HG03097 (cell line): ENCODE results near the gene GLS.
A peak's percentile ranks its signal among the peaks of the same experiment; 100 is the strongest.
"Not testable (repeated sequence)": the region's sequence is repeated elsewhere in the genome, so short reads cannot be mapped to it uniquely, and the experiment has no call there.

Source experiments
- ATAC-seq: cut with Tn5 transposase; IDR thresholded peaks from one replicate; pipeline ENCODE4 v1.9.1; 2021; ENCODE audit not compliant: unreplicated experiment, low FRiP score

Gene GLS

DNA sequence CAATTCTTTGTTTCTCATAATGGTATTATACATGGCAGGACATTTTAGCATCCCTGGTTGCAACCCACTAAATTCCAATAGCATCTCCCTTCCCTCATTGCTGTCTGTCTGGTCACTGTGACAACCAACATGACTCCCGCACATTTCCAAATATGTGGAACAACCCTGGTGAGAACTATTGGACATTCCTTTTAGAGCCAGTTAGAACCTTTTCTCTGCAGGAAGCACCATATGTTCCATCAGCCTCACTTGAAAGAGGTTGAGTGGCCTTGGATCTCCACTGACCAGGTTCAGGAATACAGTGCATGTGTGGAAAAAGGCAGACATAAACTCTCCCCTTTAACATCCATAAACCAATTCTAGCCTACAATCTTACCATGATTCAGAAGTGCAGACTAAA is 25.9 kb upstream of the GLS start:
- no peak for ATAC-seq

DNA sequence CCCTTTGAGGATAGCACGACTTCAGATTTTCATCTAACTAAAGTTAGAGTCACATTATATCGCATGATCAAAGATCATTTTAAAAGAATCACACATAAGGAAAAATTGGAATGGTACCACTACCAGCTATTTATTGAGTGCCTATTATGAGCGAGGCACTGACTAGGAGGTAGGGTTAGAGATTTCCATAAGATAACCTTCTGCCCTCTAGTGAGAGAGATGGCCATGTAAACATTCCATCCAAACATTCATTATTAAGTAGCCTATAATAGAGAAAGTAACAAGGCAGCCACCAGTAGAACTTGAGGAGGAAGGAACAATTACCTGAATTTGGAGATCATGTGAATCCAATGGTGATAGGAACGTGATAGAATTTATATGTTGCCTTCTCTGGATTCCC is 25.4 kb upstream of the GLS start:
- ATAC-seq, result no peak

DNA sequence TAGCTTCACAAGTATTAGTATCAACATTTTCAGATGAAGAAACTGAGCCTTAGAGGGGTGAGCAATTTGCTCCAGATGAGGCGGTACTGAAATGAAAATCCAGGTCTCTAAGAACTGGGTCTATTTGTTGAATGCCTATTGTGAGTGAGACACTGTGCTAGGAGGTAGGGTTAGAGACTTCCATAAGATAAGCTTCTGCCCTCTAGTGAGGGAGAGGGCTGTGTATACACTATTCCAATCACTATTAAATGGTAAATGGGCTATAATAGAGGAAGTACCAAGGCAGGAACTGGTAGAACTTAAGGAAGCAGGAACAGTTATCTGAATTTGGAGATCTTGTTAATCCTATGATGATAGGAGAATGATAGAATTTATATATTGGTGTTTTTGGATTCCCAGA is 23.6 kb upstream of the GLS start:
- ATAC-seq, result no peak

DNA sequence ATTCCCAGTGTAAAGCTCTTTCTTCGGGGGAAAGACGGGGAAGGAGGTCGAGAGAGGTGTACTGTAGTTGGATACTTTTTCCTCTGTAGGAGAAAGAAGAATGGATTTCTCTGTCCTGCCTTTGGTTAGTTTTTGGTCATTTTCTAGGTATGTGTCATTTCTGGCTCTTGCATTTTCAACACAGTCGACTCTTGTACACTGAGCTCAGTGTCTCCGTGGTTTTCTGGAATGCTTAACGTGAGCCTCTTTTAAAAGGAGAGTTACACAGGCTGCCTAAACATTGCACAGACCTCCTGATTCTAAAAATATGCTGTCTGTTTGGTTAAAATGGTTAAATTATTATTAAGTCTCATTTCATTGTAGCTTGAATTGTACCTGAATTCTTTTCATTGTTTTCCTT is 21.8 kb upstream of the GLS start:
- ATAC-seq, result no peak

DNA sequence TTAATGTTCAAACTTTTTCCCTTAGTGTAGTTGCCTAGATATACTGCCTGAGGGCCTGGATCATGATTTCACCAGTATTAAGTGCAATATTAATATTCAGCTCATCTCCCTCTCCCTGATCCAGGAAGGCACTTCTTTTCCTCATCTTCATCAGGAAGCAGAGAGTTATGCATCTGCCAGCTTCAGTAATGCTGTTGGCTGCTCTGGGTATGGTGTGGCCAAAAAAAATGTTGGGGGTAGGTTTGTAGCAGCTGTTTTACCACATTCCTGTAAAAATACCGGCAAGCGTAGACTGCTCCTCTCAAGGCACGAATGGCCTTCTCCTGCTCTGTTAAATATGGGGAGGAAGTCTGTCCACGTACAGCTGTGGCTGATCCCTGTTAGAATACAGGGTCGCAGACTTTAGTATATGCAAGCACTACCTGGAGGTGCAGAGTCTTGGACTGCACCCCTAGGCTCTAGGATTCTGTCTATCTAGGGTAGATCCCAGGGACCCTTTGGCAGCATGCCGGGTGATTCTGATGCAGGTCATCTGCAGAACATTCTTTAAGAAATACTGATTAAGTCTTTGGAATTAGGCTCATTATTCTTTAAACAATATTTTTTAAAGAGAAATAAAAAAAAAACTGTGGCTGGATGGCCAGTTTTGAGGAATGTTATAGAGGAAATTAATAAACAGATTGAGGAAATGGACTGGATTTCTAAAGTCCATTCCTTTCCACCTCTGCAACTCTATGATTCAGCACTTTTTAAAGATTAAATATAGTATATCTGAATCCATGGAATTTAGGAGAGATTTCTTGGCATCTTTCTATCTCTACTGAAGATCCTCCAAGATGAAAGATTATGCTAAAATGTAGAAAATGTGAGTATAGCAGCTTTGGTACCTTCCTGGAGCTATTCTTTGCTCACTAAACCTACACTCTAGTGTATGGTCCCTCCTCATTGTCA is 21.0 kb upstream of the GLS start:
- ATAC-seq, result no peak

DNA sequence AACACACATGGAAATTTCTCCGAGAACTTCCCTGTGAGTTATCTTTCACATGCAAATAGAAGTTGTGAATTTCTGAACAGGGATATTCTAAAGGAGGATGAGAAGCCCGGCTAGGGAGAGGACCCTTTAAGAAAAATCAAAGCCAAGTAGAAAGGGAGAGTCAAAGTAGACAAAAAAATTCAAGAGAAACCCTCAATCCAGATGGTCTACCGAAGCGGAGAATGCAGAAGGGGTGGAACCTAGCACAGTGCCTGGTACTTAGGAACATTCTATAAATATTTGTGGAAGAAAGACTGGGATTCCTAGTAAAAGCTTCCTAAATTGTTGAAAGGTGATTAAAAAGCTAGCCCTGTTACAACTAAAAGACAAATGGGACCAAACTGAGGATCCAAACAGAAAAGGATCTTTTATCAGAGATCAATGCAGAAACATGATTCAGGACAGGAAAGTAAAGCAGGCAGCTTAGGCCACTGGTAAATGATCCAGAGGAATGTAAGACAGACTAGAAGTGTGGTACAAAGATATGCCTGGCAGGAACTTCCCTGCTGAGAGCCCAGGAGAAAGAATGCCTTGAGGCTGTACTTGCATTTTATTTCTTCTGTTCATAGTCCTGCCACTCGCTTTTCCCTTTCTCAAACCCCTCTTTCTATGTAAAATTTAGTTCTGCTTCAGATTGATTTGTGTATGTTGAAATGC is 19.5 kb upstream of the GLS start:
- ATAC-seq, result no peak

DNA sequence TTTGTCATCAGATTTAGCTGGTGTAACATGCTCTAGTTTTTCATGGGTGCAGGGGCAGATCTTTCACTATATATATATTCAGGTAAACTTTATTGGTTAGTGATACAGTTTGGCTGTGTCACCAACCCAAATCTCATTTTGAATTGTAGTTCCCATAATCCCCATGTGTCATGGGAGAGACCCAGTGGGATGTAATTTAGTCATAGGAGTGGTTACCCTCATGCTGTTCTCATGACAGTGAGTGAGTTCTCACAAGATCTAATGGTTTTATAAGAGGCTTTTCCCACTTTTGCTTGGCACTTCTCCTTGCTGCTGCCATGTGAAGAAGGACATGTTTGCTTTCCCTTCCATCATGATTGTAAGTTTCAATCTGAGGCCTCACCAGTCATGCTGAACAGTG is 18.5 kb upstream of the GLS start:
- ATAC-seq, result not testable (repeated sequence)

DNA sequence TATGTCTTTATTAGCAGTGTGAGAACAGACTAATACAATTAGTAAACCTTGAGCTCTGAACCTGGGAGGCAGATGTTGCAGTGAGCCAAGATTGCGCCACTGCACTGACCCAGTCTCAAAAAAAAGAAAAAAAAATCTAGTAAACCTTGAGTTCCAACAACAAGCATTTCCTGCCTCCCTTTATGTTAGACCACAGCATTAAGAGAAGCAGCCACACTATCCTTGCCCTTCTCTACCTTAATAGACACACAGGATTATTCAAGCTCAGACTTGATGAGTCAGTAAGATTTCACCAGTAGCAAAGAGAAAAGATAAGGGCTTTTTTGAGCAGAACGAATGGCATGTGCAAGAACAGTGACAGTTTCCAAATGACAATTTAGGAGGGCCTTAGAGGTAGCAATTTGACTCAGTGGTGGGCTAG is 18.0 kb upstream of the GLS start:
- no peak for ATAC-seq

DNA sequence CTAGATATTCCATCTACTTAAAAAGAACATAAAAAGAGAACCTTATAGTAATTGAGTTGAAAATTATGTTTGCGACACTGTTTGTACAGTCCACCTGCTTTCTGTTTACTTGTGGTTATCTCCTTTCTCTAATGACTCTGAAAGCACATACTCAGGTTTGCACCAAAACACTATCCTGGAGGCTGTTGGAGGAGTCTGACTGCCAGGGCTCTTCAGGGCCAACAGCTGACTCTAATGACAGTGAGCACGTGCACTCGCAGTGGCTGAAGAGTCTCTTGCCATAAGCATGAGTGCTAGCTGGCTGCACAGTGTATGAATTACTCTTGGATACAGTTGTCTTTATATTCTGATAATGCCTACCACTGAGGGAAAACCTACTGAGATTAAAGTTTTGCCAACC is 16.7 kb upstream of the GLS start:
- no peak for ATAC-seq

DNA sequence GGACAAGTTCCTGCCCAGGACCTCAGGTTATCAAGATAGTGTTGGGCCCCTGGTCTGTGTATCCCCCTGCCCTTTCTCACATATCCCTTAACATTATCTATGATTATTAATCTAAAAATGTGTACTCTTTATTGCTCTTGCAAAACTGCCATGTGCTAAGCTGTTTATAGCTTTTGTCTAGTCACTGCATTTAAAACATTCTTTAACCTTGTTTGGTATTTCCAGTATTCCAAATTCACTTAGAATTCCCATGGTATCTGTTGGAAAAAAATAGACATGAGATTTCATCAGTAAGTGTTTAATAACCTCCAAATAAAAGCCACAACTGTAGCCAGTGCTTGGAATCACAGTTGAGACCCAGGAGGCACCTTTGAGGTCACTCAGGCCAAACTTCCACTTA is 16.2 kb upstream of the GLS start:
- ATAC-seq, result no peak

DNA sequence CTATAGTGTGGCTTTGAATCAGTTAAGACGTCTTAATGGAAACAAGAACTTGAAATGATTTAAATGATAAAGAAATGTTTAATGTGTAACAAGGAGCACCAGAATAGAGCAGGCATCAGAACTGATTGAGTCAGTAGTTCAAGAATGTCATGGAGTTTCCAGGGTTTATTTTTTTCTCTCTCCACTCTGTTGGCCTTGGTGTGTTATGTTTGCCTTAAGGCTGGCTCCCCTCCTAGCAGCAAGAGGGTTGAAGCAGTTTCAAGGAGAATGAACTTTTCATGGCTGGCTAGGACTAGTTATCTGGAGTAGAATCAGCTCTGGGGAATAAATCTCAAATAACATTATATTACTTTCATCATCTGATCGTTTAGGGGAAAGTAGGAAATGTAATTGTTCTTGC is 13.4 kb upstream of the GLS start:
- ATAC-seq, result no peak

DNA sequence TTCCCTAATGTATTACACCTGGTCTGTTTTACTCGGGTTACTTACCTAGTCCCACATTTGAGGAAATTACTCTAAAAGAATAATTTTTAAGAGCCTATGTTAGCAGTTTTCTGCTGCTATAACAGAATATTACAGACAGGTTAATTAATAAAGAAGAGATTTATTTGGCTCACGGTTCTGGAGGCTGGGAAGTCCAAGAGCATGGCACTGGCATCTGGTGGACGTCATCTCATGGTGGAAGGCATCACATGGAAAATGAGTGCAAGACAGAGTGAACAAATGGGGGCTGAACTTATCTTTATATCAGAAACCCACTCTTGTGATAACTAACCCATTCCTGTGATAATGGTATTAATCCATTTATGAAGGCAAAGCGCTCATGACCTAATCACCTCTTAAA is 12.8 kb upstream of the GLS start:
- no peak for ATAC-seq

DNA sequence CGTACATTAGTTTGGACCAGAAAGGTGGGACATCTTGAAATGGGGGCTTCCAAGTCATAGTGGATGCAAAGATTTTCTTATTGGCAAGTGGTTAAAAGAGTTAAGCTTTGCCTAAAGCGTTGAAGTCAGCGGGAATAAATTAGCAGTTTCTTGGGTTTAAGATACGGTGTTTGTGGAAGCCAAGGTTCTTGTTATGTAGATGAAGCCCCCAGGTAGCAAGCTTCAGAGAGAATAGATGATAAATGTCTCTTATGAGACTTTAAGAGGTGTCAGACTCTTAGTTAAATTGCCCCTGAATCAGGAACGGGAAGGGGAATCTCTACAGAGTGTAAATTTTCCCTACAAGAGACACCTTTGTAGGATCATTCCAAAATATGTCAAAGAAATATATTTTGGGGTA is 10.9 kb upstream of the GLS start:
- ATAC-seq, result no peak

DNA sequence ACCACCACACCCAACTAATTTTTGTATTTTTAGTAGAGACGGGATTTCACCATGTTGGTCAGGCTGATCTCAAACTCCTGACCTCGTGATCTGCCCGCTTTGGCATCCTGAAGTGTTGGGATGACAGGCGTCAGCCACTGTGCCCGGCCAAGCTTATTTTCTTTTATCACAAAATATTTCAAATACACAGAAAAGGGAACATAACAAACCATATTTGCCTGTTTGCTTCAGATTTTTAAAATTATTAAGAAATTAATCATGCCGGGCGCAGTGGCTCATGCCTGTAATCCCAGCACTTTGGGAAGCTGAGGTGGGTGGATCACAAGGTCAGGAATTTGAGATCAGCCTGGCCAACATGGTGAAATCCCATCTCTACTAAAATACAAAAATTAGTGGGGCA is 7.2 kb upstream of the GLS start:
- not testable (repeated sequence) for ATAC-seq

DNA sequence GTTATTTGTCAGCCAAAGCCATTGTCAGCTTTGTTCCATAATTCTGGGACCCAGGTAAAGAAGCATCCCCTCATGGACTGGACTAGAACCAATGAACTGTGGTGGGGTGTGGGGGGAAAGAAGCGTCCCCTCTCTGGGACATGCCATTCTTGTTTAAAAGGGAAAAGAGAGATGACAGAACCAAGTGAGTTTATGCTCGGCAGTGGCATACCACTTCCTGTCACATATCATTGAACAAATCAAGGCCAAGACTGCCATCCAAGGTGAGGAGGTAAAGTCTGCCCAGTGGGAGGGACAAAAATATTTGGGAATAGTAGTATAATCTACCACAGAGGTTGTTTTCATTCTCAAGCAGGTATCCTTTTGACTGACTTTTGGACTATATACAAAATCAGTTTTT is 4.7 kb upstream of the GLS start:
- no peak for ATAC-seq

DNA sequence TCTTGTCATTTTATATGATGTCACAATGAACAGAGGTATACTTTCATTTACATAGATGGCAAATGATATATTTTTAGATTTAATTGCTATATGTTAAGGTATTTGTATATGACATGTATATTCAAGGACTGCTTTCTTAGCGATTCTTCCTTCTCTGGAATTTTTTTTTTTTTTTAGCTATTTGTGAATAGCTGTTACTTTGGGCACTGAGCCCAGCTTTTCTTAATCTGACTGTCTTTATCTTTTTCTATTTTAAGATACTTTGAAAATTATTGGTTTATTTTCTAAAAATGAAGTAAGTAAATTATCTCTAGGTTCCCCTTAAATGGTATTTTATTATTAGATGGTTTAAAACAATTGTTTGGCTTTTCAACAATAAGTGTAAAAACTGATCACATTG is 4.0 kb upstream of the GLS start:
- ATAC-seq, result no peak

DNA sequence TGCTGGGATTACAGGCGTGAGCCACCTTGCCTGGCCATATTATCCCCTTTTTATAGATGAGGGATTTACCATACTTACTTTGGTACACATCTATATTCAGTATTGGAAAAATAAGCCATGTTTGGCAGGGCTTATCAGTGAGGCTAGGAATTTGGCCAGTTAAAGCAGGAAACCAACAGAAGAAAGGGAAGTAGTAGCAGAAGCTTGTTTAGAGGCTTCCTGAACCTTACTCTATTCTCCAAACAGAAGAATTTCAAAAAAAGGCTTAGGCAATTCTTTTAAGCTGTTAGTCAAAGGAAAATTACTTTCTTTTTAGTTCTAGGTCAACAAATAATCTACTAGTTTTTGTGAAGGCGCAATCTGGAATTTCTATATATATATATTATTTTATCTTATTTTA is 3.2 kb upstream of the GLS start:
- no peak for ATAC-seq

DNA sequence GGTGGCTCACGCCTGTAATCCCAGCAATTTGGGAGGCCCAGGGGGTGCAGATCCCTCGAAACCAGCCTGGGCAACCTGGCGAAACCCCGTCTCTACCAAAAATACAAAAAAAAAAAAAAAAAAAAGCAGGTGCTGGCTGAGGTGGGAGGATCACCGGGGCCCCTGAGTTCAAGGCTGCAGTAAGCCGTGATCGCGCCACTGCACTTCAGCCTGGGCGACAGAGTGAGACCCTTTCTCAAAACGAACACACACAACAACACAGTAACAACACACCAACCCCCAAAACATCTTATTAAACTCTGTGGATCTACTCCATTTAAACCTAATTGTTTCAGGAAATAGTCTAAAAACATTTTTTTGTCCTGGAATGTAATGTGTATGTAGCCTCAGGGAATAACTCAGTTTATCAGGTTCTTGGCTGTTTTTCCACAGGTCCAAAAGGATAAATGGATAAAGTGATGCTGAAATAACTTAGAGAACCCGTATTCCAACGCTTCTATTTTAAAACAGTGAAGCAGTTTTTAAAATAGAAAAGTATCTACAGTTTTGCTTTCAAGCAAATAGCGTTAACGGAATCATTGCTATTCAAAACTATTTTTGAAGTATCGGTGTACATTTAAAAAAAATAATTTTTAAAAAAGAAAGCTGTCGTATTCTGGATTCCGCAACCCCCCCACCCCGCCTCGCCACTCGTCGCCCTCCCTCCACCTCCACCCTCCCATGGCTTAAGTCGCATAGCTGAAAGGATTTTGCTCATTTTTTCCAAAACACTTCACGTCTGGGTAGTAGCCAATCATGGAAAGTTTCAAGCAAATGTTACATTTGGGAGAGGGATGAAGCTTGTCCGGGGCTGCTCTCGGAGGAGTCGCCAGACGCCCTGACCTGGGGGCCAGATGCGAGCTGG is 895 bp upstream of the GLS start:
- no peak for ATAC-seq

DNA sequence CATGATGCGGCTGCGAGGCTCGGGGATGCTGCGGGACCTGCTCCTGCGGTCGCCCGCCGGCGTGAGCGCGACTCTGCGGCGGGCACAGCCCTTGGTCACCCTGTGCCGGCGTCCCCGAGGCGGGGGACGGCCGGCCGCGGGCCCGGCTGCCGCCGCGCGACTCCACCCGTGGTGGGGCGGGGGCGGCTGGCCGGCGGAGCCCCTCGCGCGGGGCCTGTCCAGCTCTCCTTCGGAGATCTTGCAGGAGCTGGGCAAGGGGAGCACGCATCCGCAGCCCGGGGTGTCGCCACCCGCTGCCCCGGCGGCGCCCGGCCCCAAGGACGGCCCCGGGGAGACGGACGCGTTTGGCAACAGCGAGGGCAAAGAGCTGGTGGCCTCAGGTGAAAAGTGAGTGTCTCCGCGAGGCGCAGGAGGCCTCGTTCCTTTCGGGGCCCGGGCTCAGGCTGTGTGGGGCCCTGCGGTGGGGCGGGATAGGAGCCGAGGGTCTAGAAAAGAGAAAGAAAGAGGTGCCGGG is 520 bp downstream of the GLS start:
- peak; percentile 1 for ATAC-seq

DNA sequence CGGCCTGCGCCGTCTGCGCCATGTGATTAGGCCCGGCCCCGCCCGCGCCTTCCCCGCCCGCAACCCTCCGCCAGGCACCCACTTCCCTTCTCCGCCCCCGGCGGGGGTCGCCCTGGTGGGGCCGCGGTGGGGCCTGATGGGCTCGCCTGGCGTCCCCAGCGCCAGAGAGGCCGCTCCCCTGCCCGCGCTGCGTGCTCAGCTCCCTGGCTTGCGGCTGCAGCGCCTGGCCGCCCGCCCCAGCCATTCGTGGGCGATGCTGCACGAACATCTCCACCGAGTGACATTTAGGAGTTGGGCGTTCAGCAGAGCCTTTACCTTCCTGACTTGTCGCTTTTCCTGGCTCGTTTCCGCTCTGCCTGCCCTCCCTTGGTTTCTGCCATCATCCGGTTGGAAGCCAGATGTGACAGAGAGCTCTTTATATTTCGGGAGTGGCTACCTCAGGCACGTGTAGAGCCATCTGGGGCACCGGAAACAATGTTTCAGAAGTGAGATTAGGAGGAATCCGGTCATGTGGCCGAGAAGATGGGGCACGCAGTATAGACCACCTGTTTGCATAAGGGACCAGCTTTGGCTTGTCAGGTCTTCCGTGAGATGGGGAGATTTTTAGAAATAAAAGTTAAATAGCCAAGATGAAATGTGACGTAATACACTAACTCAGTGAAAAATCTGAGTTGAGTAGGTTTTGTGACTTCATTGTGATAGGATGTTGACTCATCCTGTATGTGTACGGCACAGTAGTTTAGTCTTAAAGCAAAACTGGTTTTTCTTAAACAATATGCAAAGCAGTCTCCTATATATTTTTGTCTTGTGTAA is 1.2 kb downstream of the GLS start:
- peak; percentile 41 for ATAC-seq
